Left lung (tissue), 10 donors: ENCODE measurements around the gene MFF. TPM values are rescaled to one million over a fixed set of nuclear protein-coding genes. Genes with fewer than 3 reads are reported as not detected.
A peak's percentile ranks its signal among the peaks of the same experiment; 100 is the strongest.

Experiments used
- ATAC-seq: fragments of 200-7000 bp; cut with Tn5 transposase; one replicate; pipeline ENCODE4 v1.9.1; 2020; ENCODE audit warnings: moderate library complexity
- DNase-seq, 4 donors: peaks; one replicate each; pipeline ENCODE4 v3.0.0-alpha.2; 2013 to 2020
- H3K27ac ChIP-seq, 2 donors: fragments of 200-600 bp; sonication (generic) in 1 of 2; one replicate each; pipeline versions ENCODE4 v1.5.0 to v1.8.0; 2020 to 2021
- H3K27me3 ChIP-seq, 2 donors: fragments of 200-600 bp; sonication (generic) in 1 of 2; one replicate each; pipeline versions ENCODE4 v1.5.0 to v1.8.0; 2020 to 2021
- H3K36me3 ChIP-seq, 2 donors: fragments of 200-600 bp; sonication (generic) in 1 of 2; one replicate each; pipeline versions ENCODE4 v1.5.0 to v1.8.0; 2020 to 2021
- H3K4me1 ChIP-seq, 2 donors: fragments of 200-600 bp; one replicate each; pipeline ENCODE4 v1.8.0; 2021
- H3K4me3 ChIP-seq, 2 donors: fragments of 200-600 bp; sonication (generic) in 1 of 2; one replicate each; pipeline versions ENCODE4 v1.5.0 to v1.8.0; 2020 to 2021; ENCODE audit warnings: mild to moderate bottlenecking in 1 of 2
- H3K9me3 ChIP-seq, 2 donors: fragments of 200-600 bp; sonication (generic) in 1 of 2; one replicate each; pipeline versions ENCODE4 v1.5.0 to v1.8.0; 2020 to 2021
- CTCF ChIP-seq, 2 donors: fragments of 200-600 bp; sonication (generic) in 1 of 2; IDR thresholded peaks; one replicate each; pipeline versions ENCODE4 v1.5.0 to v1.8.0; 2021; ENCODE audit warnings: antibody characterized with exemption in 2 of 2
- intact Hi-C, 2 donors: fragments of 100-400 bp; cut with DNase I; formaldehyde crosslinking; loops; one replicate each; pipeline versions ENCODE4 v1.11.2 to v1.14.2; 2022
- polyA plus RNA-seq, 6 donors: library from polyadenylated mRNA; unstranded; fragments of 120-200 nt; gene quantifications; one replicate each; pipeline ENCODE4 v1.2.1, GENCODE V29; 2013; ENCODE audit not compliant: insufficient read length in 6 of 6
- total RNA-seq, 2 donors: library from RNA; stranded (reverse); fragmentation: NEBNext Ultra II Directional; extraction: Animal tissue kit (Norgen Biotek cat#: 25700); gene quantifications; one replicate each; pipeline ENCODE4 v1.2.1, GENCODE V29; 2021
- donor health status: DM: no; HTN: yes; CAD: no.
- donor health status: DM: no; HTN: no; CAD: no.

MFF gene
- total and polyA plus RNA-seq, 8 donors, result 53.2 to 124 (median 106) TPM

GRCh38 chr2:227313310-227313709 lies 11.7 kb upstream of the MFF start:
- Histone ChIP-seq H3K4me1 (no peaks in the 10 kb centered on the region), H3K4me3 (no peak overlapping the region), H3K27ac (no peak overlapping the region), H3K27me3 (no peaks in the 10 kb centered on the region), H3K36me3 (no peaks in the 10 kb centered on the region), H3K9me3 (no peaks in the 10 kb centered on the region)
- intact Hi-C loops, result no loop called here
- ATAC-seq, result no peak
- no peak for DNase-seq
- no peak for TF ChIP-seq CTCF (IDR thresholded peaks at IDR 0.05)

DNA sequence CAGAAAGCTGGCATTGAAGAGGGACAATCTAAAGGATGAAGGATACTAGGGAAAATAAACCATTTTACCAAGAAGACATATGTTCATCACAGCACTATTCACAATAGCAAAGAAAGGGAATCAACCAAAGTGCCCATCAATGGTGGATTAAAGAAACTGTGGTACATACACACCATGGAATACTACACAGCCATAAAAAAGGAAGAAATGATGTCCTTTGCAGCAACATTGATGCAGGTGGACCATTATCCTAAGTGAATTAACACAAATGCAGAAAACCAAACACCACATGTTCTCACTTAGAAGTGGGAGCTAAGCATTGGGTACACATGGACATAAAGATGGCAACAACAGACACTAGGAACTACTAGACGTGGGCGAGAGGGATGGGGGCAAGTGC lies 7.2 kb upstream of the MFF start:
- ATAC-seq, result no peak
- H3K4me3 ChIP-seq, result no peak overlapping the region
- no peaks in the 10 kb centered on the region for H3K4me1 ChIP-seq
- H3K27ac ChIP-seq, result no peak overlapping the region
- H3K36me3 ChIP-seq, result no peaks in the 10 kb centered on the region
- TF ChIP-seq CTCF (IDR thresholded peaks at IDR 0.05), result no peak
- no peak for DNase-seq
- H3K27me3 ChIP-seq, result no peaks in the 10 kb centered on the region
- H3K9me3 ChIP-seq, result no peaks in the 10 kb centered on the region
- intact Hi-C loops, result no loop called here

- Histone ChIP-seq H3K4me1 (no peaks in the 10 kb centered on the region), H3K36me3 (no peaks in the 10 kb centered on the region), H3K27ac (no peak overlapping the region), H3K9me3 (no peaks in the 10 kb centered on the region), H3K4me3 (no peak overlapping the region), H3K27me3 (no peaks in the 10 kb centered on the region)
- ATAC-seq (no peak), DNase-seq (peak in 1 of 4 donors; percentile 73)
- no peak for TF ChIP-seq CTCF (IDR thresholded peaks at IDR 0.05)
- intact Hi-C loops, result no loop called here
Observed at GRCh38 chr2:227320305-227321094, 4.6 kb upstream of the MFF start.

DNA sequence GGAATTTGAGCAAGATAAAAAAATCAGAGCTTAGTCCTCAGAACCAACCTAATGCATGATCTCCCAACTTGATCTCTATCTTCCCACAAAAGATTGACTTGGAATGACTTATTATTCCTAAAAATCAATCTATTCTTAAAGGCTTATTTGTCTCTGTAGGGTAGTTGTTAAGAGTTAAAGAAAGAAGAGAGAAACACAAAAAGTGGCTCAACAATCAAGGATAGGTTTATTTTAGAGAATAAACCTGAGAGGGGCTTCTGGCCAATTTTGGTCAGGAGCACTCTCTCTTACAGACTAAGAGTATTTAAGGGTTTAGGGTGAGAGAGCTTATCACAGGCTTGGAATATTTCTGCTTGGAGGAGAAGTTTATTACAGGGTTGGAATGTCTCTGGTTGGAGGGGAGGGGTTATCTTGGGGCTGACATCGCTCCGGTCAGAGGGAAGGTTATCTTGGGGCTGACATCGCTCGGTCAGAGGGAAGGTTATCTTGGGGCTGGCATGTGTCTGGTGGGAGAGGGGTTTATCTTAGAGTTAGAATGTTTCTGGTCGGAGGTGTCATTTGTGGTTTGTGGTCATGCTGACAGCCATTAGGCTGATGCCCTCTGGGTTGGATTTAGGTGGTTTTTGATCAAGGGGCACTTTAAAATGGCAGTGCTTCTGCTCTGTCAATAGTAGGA lies 2.4 kb upstream of the MFF start:
- H3K27me3 ChIP-seq, result no peaks in the 10 kb centered on the region
- H3K4me3 ChIP-seq, result no peak overlapping the region
- ATAC-seq, result no peak
- intact Hi-C loops, result no loop called here
- no peak overlapping the region for H3K27ac ChIP-seq
- peaks cover 0 to 21% of the 10 kb centered on the region in 2 donors for H3K4me1 ChIP-seq
- no peak for DNase-seq
- no peaks in the 10 kb centered on the region for H3K9me3 ChIP-seq
- no peaks in the 10 kb centered on the region for H3K36me3 ChIP-seq
- TF ChIP-seq CTCF (IDR thresholded peaks at IDR 0.05), result no peak

- no peak for DNase-seq
- Histone ChIP-seq H3K4me1 (peaks cover 0 to 31% of the 10 kb centered on the region in 2 donors), H3K4me3 (no peak overlapping the region), H3K27ac (no peak overlapping the region), H3K9me3 (no peaks in the 10 kb centered on the region), H3K36me3 (no peaks in the 10 kb centered on the region), H3K27me3 (no peaks in the 10 kb centered on the region)
- no peak for ATAC-seq
- intact Hi-C loops, result no loop called here
- TF ChIP-seq CTCF (IDR thresholded peaks at IDR 0.05), result no peak
Observed at GRCh38 chr2:227323818-227324217, 1.2 kb upstream of the MFF start.
